ENCODE measurements around the gene CMSS1. TPM values are rescaled to one million over a fixed set of nuclear protein-coding genes. Genes with fewer than 3 reads are reported as not detected.

Gene CMSS1
- polyA plus RNA-seq, 2 of the 4 experiments (the other 2 are of a cell fraction): 61.1 to 62.9 TPM

- H3K4me3 ChIP-seq: no peak overlapping the region
- DNase-seq (ENCODE audit: low read depth in 1 of 2, low spot score in 1 of 2) (no peak), ATAC-seq (no peak), FAIRE-seq (no peak)
- CTCF ChIA-PET: interaction anchor here (1.9 to 2.4 kb wide), 2 partner anchors 9 to 28 kb away, joined by 4 to 12 read pairs; no protein-coding TSS in a partner anchor
- no peak overlapping the region for H3K27ac ChIP-seq
- H3K4me2 ChIP-seq: no peak overlapping the region
- H3K9me3 ChIP-seq: no peaks in the 10 kb centered on the region
- H3K4me1 ChIP-seq: peaks cover 25% of the 10 kb centered on the region; the same call in 2 of the 3 replicates
- 86% methylated on average over 4 of the region's 4 CpGs for WGBS (ENCODE audit: missing lambda C conversion rate)
- TF ChIP-seq HDAC2 (IDR thresholded peaks at IDR 0.05): no peak
- no peak for TF ChIP-seq RNF2 (IDR thresholded peaks at IDR 0.05; ENCODE audit: borderline replicate concordance, low read depth)
- no peak for TF ChIP-seq EHF (CRISPR knock-in tag; IDR thresholded peaks at IDR 0.05)
- no peak for TF ChIP-seq NPAS2 (CRISPR knock-in tag; IDR thresholded peaks at IDR 0.05; ENCODE audit: borderline replicate concordance)
- TF ChIP-seq EP300 (IDR thresholded peaks at IDR 0.05): no peak
- no peak for TF ChIP-seq HEYL (CRISPR knock-in tag; IDR thresholded peaks at IDR 0.05)
- TF ChIP-seq NFE2L2 (conservative IDR thresholded peaks at IDR 0.05; ENCODE audit: low read length): no peak
- TF ChIP-seq REST (IDR thresholded peaks at IDR 0.05): no peak
- TF ChIP-seq SREBF2 (IDR thresholded peaks at IDR 0.05): no peak
- TF ChIP-seq HMGXB4 (CRISPR knock-in tag; IDR thresholded peaks at IDR 0.05; ENCODE audit: borderline replicate concordance): no peak
- TF ChIP-seq CBX2 (IDR thresholded peaks at IDR 0.05; ENCODE audit: borderline replicate concordance, low read depth): no peak
- no peak for TF ChIP-seq ELK1 (IDR thresholded peaks at IDR 0.05; ENCODE audit: low read depth, low read length)
- TF ChIP-seq SMC3 (IDR thresholded peaks at IDR 0.05): no peak
- no peak for TF ChIP-seq JUN (IDR thresholded peaks at IDR 0.05)
- no peak for TF ChIP-seq USF2 (IDR thresholded peaks at IDR 0.05)
- no peak for TF ChIP-seq TP53 (CRISPR knock-in tag; IDR thresholded peaks at IDR 0.05)
- TF ChIP-seq BHLHE40 (IDR thresholded peaks at IDR 0.05; ENCODE audit: low read depth, low read length): no peak
- no peak for TF ChIP-seq RFX5 (IDR thresholded peaks at IDR 0.05)
- TF ChIP-seq HOXA7 (CRISPR knock-in tag; IDR thresholded peaks at IDR 0.05): no peak
- POLR2A ChIA-PET: no interaction called here
These were observed 53.8 kb downstream of the CMSS1 start for GRCh38 chr3:99871231-99872045.

GRCh38 chr3:99872923-99873254, 55.2 kb downstream of the CMSS1 start:
- no peak overlapping the region for H3K27ac ChIP-seq
- no peak for TF ChIP-seq RARB (CRISPR knock-in tag; IDR thresholded peaks at IDR 0.05)
- TF ChIP-seq ESRRA (IDR thresholded peaks at IDR 0.05; ENCODE audit: borderline replicate concordance, low read length): no peak
- TF ChIP-seq HOXA7 (CRISPR knock-in tag; IDR thresholded peaks at IDR 0.05): no peak
- no peak for TF ChIP-seq ZNF302 (CRISPR knock-in tag; IDR thresholded peaks at IDR 0.05)
- TF ChIP-seq KDM1A (IDR thresholded peaks at IDR 0.05; ENCODE audit: low read depth): no peak
- H3K4me2 ChIP-seq: no peak overlapping the region
- H3K4me3 ChIP-seq: no peak overlapping the region
- ChIA-PET CTCF (interaction anchor here (0.8 to 2.4 kb wide), 2 partner anchors 29 to 1369 kb away, joined by 4 to 12 read pairs; no protein-coding TSS in a partner anchor), POLR2A (no interaction called here)
- FAIRE-seq (no peak), DNase-seq (ENCODE audit: low read depth in 1 of 2, low spot score in 1 of 2) (no peak), ATAC-seq (no peak)
- H3K9me3 ChIP-seq: no peaks in the 10 kb centered on the region
- peaks cover 28% of the 10 kb centered on the region for H3K4me1 ChIP-seq

All from A549 (cell line).